ENCODE measurements around the gene IL11. TPM values are rescaled to one million over a fixed set of nuclear protein-coding genes. Genes with fewer than 3 reads are reported as not detected.

IL11 gene
- total RNA-seq, 1 experiment from 2014 or later, result 3.9 TPM

DNA sequence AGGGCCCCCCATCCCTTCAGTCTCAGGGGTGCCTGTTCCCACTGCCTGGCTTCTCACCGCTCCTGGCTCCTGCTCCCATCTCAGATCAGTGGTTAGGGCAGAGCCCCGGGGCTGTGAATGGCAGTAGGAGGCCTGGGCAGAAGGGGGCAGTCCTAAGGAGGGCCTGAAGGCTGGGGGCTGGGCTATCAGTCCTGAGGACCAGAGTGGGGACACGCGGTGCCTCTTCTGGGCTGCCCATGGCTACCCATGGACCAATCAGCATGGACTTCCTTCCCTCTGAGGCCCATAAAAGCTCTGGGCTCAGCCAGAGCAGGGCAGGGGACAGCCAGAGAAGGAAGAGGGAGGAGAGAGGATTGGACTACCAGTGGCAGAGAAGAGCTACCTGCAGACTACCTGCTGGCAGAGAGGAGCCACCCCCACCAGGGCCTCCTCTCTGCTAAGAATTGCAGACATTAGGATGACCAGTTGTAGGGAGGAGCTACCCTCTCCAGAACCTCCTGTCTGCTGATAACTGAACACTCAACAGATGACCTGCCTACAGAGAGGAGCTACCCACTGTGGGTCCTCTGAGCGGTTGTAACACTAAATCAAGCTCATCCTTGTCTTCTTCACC lies 49.5 kb upstream of the IL11 start:
- Histone ChIP-seq H3K27ac (ENCODE audit: insufficient read length, low read depth, low read length) (no peak overlapping the region), H2BK15ac (ENCODE audit: low read depth, low read length) (no peak overlapping the region), H3K79me2 (ENCODE audit: insufficient read depth, low read length) (no peaks in the 10 kb centered on the region), H2BK12ac (ENCODE audit: insufficient read length, low read depth, low read length) (no peak overlapping the region), H3K9me3 (ENCODE audit: control insufficient read depth, low read depth, low read length) (no peaks in the 10 kb centered on the region), H3K23me2 (ENCODE audit: insufficient read length, low read depth, low read length, poor library complexity, severe bottlenecking) (no peaks in the 10 kb centered on the region), H3K9ac (ENCODE audit: extremely low read depth, insufficient read length, low read length) (no peak overlapping the region), H4K5ac (ENCODE audit: insufficient read length, low read depth, low read length) (no peak overlapping the region), H2BK120ac (ENCODE audit: low read depth, low read length, poor library complexity, severe bottlenecking) (no peak overlapping the region), H3K4ac (ENCODE audit: low read depth, low read length) (no peak overlapping the region), H3K56ac (ENCODE audit: insufficient read length, low read depth, low read length) (no peak overlapping the region), H3K27me3 (ENCODE audit: insufficient read depth, low read length) (no peaks in the 10 kb centered on the region), H2BK20ac (ENCODE audit: low read depth, low read length, poor library complexity, severe bottlenecking) (no peak overlapping the region), H2AK5ac (ENCODE audit: insufficient read length, low read length) (no peak overlapping the region), H2BK5ac (ENCODE audit: insufficient read length, low read length) (no peak overlapping the region), H4K8ac (replicated peaks; ENCODE audit: insufficient read length, low read depth, low read length) (no peak overlapping the region), H3T11ph (ENCODE audit: low read length) (no peak overlapping the region), H3K4me2 (ENCODE audit: insufficient read depth, insufficient read length, low read length) (no peak overlapping the region), H4K20me1 (ENCODE audit: control insufficient read depth, insufficient read depth, insufficient read length) (no peaks in the 10 kb centered on the region), H2AFZ (ENCODE audit: low read length) (no peak overlapping the region), H4K91ac (ENCODE audit: insufficient read length, low read depth, low read length) (no peak overlapping the region), H3K18ac (ENCODE audit: insufficient read length, low read depth, low read length) (no peak overlapping the region), H3K23ac (ENCODE audit: insufficient read length, low read depth, low read length) (no peak overlapping the region), H3K14ac (ENCODE audit: insufficient read depth, low read length) (no peak overlapping the region), H3K4me1 (ENCODE audit: insufficient read depth, low read length) (peaks cover 3% of the 10 kb centered on the region), H3K79me1 (ENCODE audit: insufficient read depth, low read depth, low read length, poor library complexity, severe bottlenecking) (no peaks in the 10 kb centered on the region)
- TF ChIP-seq, protein P1, sequence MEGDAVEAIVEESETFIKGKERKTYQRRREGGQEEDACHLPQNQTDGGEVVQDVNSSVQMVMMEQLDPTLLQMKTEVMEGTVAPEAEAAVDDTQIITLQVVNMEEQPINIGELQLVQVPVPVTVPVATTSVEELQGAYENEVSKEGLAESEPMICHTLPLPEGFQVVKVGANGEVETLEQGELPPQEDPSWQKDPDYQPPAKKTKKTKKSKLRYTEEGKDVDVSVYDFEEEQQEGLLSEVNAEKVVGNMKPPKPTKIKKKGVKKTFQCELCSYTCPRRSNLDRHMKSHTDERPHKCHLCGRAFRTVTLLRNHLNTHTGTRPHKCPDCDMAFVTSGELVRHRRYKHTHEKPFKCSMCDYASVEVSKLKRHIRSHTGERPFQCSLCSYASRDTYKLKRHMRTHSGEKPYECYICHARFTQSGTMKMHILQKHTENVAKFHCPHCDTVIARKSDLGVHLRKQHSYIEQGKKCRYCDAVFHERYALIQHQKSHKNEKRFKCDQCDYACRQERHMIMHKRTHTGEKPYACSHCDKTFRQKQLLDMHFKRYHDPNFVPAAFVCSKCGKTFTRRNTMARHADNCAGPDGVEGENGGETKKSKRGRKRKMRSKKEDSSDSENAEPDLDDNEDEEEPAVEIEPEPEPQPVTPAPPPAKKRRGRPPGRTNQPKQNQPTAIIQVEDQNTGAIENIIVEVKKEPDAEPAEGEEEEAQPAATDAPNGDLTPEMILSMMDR (conservative IDR thresholded peaks at IDR 0.05), result no peak
- Mint-ChIP-seq H3K36me3 (ENCODE audit: insufficient read depth in 1 of 3, low read depth in 3 of 3) (no peaks in the 10 kb centered on the region), H3K27me3 (ENCODE audit: low read depth) (peaks cover 39% of the 10 kb centered on the region), H3K9me3 (peaks cover 0 to 6% of the 10 kb centered on the region in 2 experiments; a peak in 1 of 5 replicates), H3K4me1 (peaks cover 2 to 10% of the 10 kb centered on the region in 2 experiments), H3K27ac (no peak overlapping the region), H3K4me3 (no peak overlapping the region)
- no peak for DNase-seq
- WGBS (ENCODE audit: extremely low coverage, insufficient read length, low lambda C conversion rate), result no CpG with 5 or more reads among the region's 5 CpGs

Data from H9 (cell line).